Neuronal stem cell (in vitro differentiated cells): Measurements from ENCODE around the gene RELN.

ENCODE experiments used
- DNase-seq: peaks from one replicate; pipeline ENCODE4 v3.0.0-alpha.2; 2013; ENCODE audit warnings: low spot score
- H2AFZ ChIP-seq: one replicate; pipeline ENCODE4 v1.6.1; 2013; ENCODE audit warnings: mild to moderate bottlenecking, low read length, inconsistent platforms
- H2AK5ac ChIP-seq: 2 replicates; pipeline ENCODE4 v1.6.1; 2013; ENCODE audit warnings: low read depth, mild to moderate bottlenecking, inconsistent platforms, low read length, moderate library complexity, mixed read lengths
- H2BK120ac ChIP-seq: 2 replicates; pipeline ENCODE4 v1.6.1; 2013; ENCODE audit warnings: low read depth, mild to moderate bottlenecking, inconsistent platforms, low read length, moderate library complexity, mixed read lengths
- H2BK12ac ChIP-seq: one replicate; pipeline ENCODE4 v1.6.1; 2013; ENCODE audit warnings: low read length, inconsistent platforms
- H2BK15ac ChIP-seq: 2 replicates; pipeline ENCODE4 v1.6.1; 2013; ENCODE audit warnings: mild to moderate bottlenecking, low read length, inconsistent platforms, mixed read lengths
- H2BK5ac ChIP-seq: one replicate; pipeline ENCODE4 v1.6.1; 2013; ENCODE audit warnings: inconsistent platforms, mild to moderate bottlenecking, low read length, moderate library complexity
- H3K14ac ChIP-seq: one replicate; pipeline ENCODE4 v1.6.1; 2013; ENCODE audit warnings: low read length, inconsistent platforms
- H3K18ac ChIP-seq: 2 replicates; pipeline ENCODE4 v1.6.1; 2013; ENCODE audit warnings: low read length, inconsistent platforms
- H3K23ac ChIP-seq: 2 replicates; pipeline ENCODE4 v1.6.1; 2013; ENCODE audit warnings: low read depth, mild to moderate bottlenecking, mixed read lengths, low read length, inconsistent platforms; ENCODE audit not compliant: poor library complexity
- H3K27ac ChIP-seq: replicated peaks from 3 replicates; pipeline ENCODE4 v1.5.1; 2013; ENCODE audit warnings: low read length, inconsistent platforms
- H3K27me3 ChIP-seq, 3 experiments: 2 replicates each; pipeline ENCODE4 v1.6.1; 2013; ENCODE audit warnings: low read length in 3 of 3, mild to moderate bottlenecking in 2 of 3, inconsistent platforms in 1 of 3, low read depth in 1 of 3, mixed read lengths in 1 of 3, moderate library complexity in 1 of 3; ENCODE audit not compliant: control insufficient read depth in 3 of 3, insufficient read depth in 3 of 3
- H3K36me3 ChIP-seq, 2 donors: replicated peaks in 1 of 2; 2 replicates each; pipeline ENCODE4 v1.6.1; 2013; ENCODE audit warnings: low read length in 2 of 2; ENCODE audit not compliant: control insufficient read depth in 2 of 2, insufficient read depth in 2 of 2
- H3K4ac ChIP-seq: 2 replicates; pipeline ENCODE4 v1.6.1; 2013; ENCODE audit warnings: inconsistent platforms, mild to moderate bottlenecking, low read length, moderate library complexity
- H3K4me1 ChIP-seq, 2 donors: 1 replicate in 1 of 2; 2 replicates in 1 of 2; pipeline ENCODE4 v1.6.1; 2013; ENCODE audit warnings: low read length in 2 of 2, low read depth in 1 of 2; ENCODE audit not compliant: control insufficient read depth in 2 of 2, insufficient read depth in 1 of 2
- H3K4me2 ChIP-seq: one replicate; pipeline ENCODE4 v1.6.1; 2013; ENCODE audit warnings: mild to moderate bottlenecking, low read length, inconsistent platforms; ENCODE audit not compliant: insufficient read depth, poor library complexity, severe bottlenecking
- H3K4me3 ChIP-seq, 2 donors: 2 replicates each; pipeline ENCODE4 v1.5.1; 2013; ENCODE audit warnings: low read length in 2 of 2, mild to moderate bottlenecking in 2 of 2, inconsistent platforms in 1 of 2, moderate library complexity in 1 of 2
- H3K79me1 ChIP-seq: one replicate; pipeline ENCODE4 v1.6.1; 2013; ENCODE audit warnings: low read depth, mild to moderate bottlenecking, inconsistent platforms, low read length, moderate library complexity
- H3K9ac ChIP-seq: one replicate; pipeline ENCODE4 v1.6.1; 2013; ENCODE audit warnings: mild to moderate bottlenecking, low read depth, low read length, inconsistent platforms; ENCODE audit not compliant: poor library complexity
- H3K9me3 ChIP-seq, 2 donors: replicated peaks in 1 of 2; 2 replicates each; pipeline versions ENCODE3 to v1.6.1; 2013; ENCODE audit warnings: low read length in 2 of 2, mild to moderate bottlenecking in 2 of 2, inconsistent platforms in 1 of 2, low read depth in 1 of 2, mixed read lengths in 1 of 2, moderate library complexity in 1 of 2; ENCODE audit not compliant: control insufficient read depth in 2 of 2, insufficient read depth in 1 of 2
- H4K8ac ChIP-seq: one replicate; pipeline ENCODE4 v1.6.1; 2013; ENCODE audit warnings: low read depth, mild to moderate bottlenecking, inconsistent platforms, low read length, moderate library complexity
- H4K91ac ChIP-seq: one replicate; pipeline ENCODE4 v1.6.1; 2013; ENCODE audit warnings: low read length, low read depth, mild to moderate bottlenecking, inconsistent platforms; ENCODE audit not compliant: poor library complexity
- WGBS, 2 donors: extraction: QIAGEN DNeasy Blood & Tissue Kit; methylation state at CpG; one replicate each; pipeline ENCODE4 v1.1.7; 2013; ENCODE audit warnings: missing lambda C conversion rate in 2 of 2, mixed read lengths in 1 of 2; ENCODE audit not compliant: insufficient read length in 2 of 2, insufficient replicate concordance in 1 of 2; ENCODE audit errors: extremely low coverage in 2 of 2; 5-methylcytosine and 5-hydroxymethylcytosine counted together

The RELN gene

DNA sequence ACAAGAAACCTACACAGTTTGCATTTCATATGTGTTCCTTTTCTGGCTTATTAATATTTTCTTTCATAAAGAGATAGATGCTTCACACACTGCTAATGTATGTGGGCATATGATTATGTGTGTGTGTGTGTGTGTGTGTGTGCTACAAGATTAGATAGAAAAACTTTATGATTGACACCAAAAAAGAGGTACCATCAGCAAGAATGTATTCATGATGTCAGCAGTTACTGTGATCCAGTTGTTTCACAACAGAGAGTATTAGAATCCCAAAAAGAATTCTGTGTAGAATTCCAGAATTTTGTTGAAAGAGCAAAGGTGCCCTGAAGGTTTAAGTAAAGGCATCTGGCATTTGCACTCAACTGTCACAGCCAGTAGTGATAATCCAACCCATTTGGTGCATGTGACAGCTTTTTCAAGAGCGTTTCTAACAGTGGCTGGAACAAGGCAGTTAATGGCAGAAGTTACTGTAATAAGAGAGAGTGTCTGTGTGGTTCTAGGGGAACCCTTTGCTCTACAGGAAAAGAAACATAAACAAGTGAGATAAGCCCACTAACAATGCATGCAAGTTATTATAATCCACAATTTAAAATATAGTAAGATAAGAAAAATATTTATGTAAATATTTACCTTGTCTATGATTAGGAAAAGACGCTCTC lies 16.6 kb downstream of the RELN start:
- Histone ChIP-seq H2AFZ (no peak overlapping the region), H3K36me3 (no peaks in the 10 kb centered on the region), H2BK15ac (no peak overlapping the region), H2AK5ac (no peak overlapping the region), H3K9me3 (no peaks in the 10 kb centered on the region), H3K4me2 (no peak overlapping the region), H2BK5ac (no peak overlapping the region), H4K8ac (no peak overlapping the region), H3K23ac (no peak overlapping the region), H3K9ac (no peak overlapping the region), H3K14ac (no peak overlapping the region), H3K79me1 (no peaks in the 10 kb centered on the region), H3K4ac (no peak overlapping the region), H3K4me1 (no peaks in the 10 kb centered on the region), H3K27me3 (no peaks in the 10 kb centered on the region), H2BK120ac (no peak overlapping the region), H4K91ac (no peak overlapping the region), H3K18ac (no peak overlapping the region), H3K4me3 (no peak overlapping the region), H2BK12ac (no peak overlapping the region), H3K27ac (no peak overlapping the region)
- no peak for DNase-seq
- WGBS, 2 donors = no CpG with 5 or more reads among the region's 2 CpGs

DNA sequence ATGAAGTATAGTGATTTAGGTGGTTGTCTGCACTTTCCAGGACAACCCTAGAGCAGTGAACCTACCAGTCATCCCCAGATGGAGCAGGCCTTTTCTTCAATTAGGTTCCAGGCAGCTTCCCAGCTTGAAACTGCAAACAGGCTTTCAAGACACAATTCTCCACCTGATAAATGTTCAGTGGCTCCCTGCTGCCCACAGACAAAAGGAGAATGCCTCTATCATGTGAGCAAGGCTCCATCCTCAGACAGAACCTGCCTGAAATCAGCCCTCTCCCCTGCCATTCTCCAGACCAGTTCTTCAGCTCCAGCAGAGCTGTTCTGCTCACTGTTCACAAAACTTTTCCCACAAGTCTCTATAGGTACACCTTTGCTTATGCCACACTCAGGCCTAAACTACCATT lies 22.1 kb downstream of the RELN start:
- no peak overlapping the region for H3K14ac ChIP-seq
- DNase-seq = no peak
- no peaks in the 10 kb centered on the region for H3K36me3 ChIP-seq
- no peak overlapping the region for H2BK12ac ChIP-seq
- H3K18ac ChIP-seq = no peak overlapping the region
- peaks cover 0 to 1% of the 10 kb centered on the region in 2 donors for H3K9me3 ChIP-seq
- H3K79me1 ChIP-seq = no peaks in the 10 kb centered on the region
- no peaks in the 10 kb centered on the region for H3K27me3 ChIP-seq
- H2AK5ac ChIP-seq = no peak overlapping the region
- H2BK5ac ChIP-seq = no peak overlapping the region
- H3K4me3 ChIP-seq = no peak overlapping the region
- no peak overlapping the region for H3K4ac ChIP-seq
- no peak overlapping the region for H3K9ac ChIP-seq
- no peak overlapping the region for H2AFZ ChIP-seq
- no peak overlapping the region for H3K23ac ChIP-seq
- H4K91ac ChIP-seq = no peak overlapping the region
- no peak overlapping the region for H4K8ac ChIP-seq
- no peak overlapping the region for H2BK120ac ChIP-seq
- H3K4me2 ChIP-seq = no peak overlapping the region
- no peak overlapping the region for H3K27ac ChIP-seq
- H3K4me1 ChIP-seq = peaks cover 0 to 3% of the 10 kb centered on the region in 2 donors
- no peak overlapping the region for H2BK15ac ChIP-seq

DNA sequence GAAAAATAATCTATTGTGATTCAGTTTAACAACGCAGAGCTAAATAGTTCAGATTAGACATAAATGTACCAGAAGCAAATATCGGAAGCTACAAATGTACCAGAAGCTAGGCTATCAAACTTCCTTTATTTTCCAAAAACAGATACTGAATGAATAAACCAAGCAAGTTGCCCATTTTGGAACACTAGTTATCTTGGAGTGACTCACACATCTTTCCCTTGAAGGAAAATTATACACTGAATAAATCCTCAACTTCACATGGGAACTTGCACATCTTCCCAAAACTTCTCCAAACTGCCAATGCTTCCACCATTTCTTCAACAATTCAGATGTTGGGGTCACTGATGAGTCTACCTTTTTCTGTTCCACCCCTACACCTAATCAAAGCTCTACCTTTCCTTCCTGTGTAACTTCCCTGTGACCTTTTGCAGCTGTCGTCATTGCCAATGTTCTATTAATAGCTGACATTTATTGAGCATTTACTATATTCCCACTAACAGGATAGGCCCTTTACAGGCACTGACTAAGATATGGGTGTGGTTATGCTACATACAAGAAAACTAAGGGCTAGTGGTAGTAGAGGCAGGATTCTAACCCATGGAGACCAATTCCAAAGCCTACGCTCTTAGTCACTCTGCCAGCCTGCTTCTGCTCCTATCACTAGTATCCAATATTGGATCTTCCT lies 22.7 kb downstream of the RELN start:
- Histone ChIP-seq H3K23ac (no peak overlapping the region), H3K18ac (no peak overlapping the region), H2BK12ac (no peak overlapping the region), H2BK15ac (no peak overlapping the region), H3K27me3 (no peaks in the 10 kb centered on the region), H3K4me2 (no peak overlapping the region), H2BK120ac (no peak overlapping the region), H3K4ac (no peak overlapping the region), H2BK5ac (no peak overlapping the region), H3K27ac (no peak overlapping the region), H3K4me1 (peaks cover 0 to 5% of the 10 kb centered on the region in 2 donors), H3K14ac (no peak overlapping the region), H3K4me3 (no peak overlapping the region), H4K8ac (no peak overlapping the region), H2AFZ (no peak overlapping the region), H3K9ac (no peak overlapping the region), H2AK5ac (no peak overlapping the region), H3K79me1 (no peaks in the 10 kb centered on the region), H4K91ac (no peak overlapping the region), H3K36me3 (no peaks in the 10 kb centered on the region), H3K9me3 (peaks cover 0 to 1% of the 10 kb centered on the region in 2 donors)
- DNase-seq = no peak
- WGBS, 2 donors = no CpG with 5 or more reads among the region's 4 CpGs

DNA sequence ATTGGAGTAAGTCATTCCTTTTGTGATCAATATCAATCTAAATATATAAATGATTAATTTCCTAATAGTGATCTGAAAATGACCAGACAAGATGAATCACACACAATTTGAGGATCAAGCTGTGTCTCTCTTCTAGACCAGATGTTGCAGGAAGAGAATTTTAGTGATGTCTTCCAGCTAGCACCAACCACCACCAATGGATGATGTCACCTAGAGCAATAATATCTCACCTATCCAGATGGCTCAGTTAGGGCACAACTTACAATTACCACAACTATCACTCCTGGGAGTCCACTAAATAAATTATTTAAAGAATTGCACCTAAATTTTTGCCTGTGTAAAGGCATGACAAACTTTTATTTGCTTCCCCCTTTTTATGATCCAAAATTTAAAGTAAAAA lies 25.2 kb downstream of the RELN start:
- no peak overlapping the region for H3K14ac ChIP-seq
- H2AFZ ChIP-seq = no peak overlapping the region
- H3K9me3 ChIP-seq = peaks cover 0 to 1% of the 10 kb centered on the region in 2 donors
- no peak for DNase-seq
- H2BK5ac ChIP-seq = no peak overlapping the region
- peaks cover 0 to 5% of the 10 kb centered on the region in 2 donors for H3K4me1 ChIP-seq
- H3K36me3 ChIP-seq = no peaks in the 10 kb centered on the region
- no peak overlapping the region for H2BK120ac ChIP-seq
- no peak overlapping the region for H3K4me2 ChIP-seq
- no peak overlapping the region for H2AK5ac ChIP-seq
- no peak overlapping the region for H3K4me3 ChIP-seq
- H3K23ac ChIP-seq = no peak overlapping the region
- H2BK15ac ChIP-seq = no peak overlapping the region
- no peak overlapping the region for H4K8ac ChIP-seq
- H3K27me3 ChIP-seq = no peaks in the 10 kb centered on the region
- H4K91ac ChIP-seq = no peak overlapping the region
- no peak overlapping the region for H2BK12ac ChIP-seq
- no peak overlapping the region for H3K9ac ChIP-seq
- no peak overlapping the region for H3K4ac ChIP-seq
- H3K79me1 ChIP-seq = no peaks in the 10 kb centered on the region
- no peak overlapping the region for H3K18ac ChIP-seq
- no peak overlapping the region for H3K27ac ChIP-seq
